ENCODE data around the gene VAT1L.

Gene VAT1L

DNA sequence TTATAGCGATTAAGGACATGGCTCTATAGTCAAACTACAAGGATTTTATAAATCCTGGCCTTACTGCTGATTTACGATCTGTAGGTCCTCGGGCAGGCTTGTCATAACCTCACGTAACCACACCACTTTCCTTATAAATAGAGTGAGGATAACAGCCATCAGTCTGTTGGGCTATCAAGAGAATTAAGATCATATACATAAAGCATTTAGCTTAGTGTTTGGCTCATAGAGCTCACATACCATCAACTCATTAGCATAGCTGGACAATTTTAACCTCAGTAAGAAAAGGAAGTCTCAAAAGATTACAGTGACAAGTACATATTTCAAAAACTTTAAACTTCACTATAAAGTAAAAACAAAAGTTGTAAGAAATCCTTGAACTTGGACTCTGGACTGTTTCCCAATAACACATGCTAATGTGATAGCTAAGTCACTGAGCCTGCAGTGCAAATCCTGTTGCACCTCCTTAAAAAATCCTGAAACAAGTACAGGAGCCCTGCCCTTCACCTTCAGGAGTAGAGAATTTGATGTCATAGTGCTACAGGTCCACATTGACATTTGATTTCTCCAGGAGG, 213.2 kb downstream of the VAT1L start:
- no peak for DNase-seq

DNA sequence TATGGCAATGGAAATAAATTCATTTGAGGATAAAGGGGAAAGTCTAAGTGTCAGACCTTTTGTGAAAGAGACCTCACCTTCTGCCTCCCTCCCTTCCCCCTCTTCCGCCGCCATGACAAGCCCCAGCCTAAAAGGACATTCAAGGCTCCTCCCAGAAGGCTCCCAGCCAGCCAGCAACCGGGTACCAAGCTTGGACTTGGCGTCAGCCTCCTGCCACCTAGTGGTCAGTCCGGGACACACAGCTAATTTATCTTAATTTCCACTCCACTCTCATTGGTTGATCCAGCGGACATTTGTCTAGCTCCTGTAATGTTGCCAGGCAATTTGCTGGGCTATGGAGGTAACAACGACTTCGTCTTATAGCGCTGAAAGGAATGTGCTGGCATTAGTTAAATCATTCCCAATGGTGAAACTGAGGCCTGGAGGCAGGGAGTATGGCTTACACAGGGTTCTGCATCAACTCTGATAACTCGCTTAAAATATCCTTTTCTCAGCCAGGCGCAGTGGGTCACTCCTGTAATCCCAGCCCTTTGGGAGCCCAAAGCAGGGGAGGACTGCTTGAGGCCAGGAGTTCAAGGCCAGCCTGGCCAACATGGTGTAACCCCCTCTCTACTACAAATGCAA, 214.7 kb downstream of the VAT1L start:
- peak; percentile 46 for DNase-seq

DNA sequence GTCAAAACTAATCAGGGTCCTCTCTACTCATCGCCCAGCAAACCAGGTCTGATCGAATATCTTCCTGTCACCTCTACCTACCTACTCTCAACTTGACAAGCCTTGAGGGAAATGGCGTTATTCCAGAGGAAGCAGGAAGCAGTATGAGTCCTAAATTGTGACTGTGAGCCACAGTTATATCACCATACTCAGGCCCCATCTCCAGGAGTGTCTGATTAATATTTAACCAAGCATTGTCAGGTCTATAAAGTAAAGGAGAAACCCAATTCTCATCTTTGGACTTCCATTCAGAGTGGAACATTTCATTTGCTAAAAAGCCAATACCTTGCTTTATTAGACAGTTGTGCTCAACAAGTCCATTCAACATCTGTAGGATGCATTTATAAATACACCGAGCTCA, 216.2 kb downstream of the VAT1L start:
- no peak for DNase-seq

DNA sequence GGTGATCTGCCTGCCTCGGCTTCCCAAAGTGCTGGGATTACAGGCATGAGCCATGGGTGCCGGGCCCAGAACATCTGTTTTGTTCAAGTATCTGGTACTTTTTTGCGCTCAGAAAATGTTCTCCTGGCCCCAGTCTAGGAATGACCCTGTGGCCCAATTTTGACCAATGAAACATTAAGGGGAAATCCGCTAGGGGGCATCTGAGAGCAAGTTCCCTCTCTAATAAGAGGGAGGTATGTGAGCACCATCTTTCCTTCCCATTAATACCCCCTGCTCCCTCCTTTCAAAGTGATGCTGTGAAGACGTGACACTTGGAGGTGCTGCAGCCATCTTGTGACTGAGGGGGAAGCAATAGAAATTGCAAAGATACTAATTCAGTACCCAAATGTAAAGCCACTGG, 217.5 kb downstream of the VAT1L start:
- no peak for DNase-seq

DNA sequence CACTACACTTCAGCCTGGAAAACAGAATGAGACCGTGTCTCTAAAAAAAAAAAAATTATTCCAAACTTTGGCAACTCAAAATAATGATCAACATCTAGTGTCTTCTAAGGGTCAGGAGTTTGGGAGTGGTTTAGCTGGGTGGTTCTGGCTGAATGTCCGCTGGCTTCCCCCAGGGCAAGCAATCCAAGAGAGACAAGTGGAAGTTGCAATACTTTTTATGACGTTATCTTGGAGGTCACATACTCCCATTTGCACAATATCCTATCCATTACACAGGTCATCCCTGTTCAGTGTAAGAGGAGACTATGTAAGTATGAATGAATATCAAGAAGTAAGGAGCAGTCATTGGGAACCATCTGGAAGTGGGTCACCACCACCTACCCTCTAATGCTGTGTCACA, 218.8 kb downstream of the VAT1L start:
- DNase-seq = no peak

DNA sequence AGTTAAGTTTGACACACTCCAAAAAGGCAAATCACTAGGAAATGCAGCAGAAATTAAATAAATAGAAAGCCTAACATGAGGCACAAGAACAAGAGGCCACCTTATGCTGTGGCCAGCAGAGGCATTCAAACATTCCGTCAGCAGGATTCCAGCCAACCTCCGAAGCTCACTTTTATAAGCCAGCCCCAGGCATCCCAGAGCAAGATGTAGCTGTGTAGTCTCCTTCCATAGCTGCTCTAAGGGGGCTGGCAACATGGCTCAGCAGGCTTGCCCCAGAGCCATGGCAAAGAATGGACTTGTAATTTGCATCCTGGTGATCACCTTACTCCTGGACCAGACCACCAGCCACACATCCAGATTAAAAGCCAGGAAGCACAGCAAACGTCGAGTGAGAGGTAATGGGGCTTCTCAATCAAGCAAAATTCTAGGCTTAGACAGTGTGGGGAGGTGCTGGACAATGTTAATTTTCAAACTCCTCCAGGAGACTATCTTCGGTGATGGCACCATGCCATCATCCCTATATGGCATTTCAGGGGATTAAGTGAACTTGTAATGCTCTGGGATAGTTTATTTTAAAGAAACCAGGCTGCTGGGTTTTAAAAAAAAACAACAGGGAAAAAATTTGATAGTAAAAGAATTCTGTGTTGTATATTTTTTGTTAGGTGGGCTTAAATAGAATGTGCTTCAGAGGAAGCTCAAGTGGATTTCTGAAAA, 234.1 kb downstream of the VAT1L start, which contains the start of gene CLEC3A:
TSS of gene CLEC3A (plus strand) at position 202 of the 714 bp plus-strand sequence. CDS start at position 281, 79 bp downstream.
- no peak for DNase-seq

DNA sequence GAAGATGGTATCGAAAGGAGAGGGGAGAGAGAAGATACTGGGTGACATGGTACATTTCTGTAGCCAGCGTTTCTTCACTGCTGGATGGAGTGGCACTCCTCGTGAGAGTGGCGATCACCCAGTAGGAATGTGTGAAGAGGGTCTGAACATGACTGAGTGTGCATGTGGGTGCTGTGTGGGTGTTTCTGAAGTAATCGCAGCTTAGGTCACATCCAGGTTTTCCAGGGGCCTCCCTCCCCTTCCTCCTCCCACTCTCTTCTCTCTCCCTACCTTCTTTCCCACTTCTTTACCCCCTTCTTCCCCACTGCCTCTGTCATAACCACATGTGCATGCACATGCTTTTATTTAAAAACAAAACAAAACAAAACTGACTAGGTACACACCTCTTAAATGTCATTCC, 235.8 kb downstream of the VAT1L start:
- no peak for DNase-seq

DNA sequence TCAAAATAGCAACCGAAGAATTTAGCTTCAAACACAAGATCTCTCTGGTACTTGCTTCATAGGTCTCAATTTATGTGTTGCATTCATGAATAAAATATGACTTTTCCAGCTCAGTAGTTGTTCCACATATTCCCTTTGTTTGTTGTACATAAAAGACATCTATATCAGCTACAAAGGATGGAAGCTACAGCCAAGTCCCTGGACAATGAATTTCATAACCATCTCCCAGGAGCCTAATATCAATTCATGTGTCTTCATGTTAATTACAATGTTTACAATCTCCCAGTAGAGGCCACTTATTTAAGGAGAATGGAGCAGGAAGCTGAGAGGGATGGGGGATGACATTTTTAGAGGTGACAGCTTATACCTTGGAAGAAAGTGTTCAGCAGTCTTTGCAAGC, 237.3 kb downstream of the VAT1L start:
- no peak for DNase-seq

DNA sequence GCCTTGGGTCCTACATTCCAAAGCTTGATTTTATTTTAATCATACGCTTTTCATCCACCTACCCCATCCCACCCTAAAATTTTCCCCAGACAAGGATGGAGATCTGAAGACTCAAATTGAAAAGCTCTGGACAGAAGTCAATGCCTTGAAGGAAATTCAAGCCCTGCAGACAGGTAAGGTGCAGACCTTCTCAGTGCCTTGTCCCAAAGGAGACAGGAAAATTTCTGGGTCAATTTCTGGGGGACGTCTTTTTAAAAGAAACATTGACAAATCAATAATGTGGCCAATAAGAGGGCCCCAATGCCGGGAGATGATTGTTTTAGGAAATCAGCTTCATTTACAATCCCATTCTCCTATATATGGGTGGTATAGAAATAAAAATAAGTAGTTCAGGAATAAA, 239.7 kb downstream of the VAT1L start:
- DNase-seq = no peak

Measured in activated T-cell treated with anti-CD3 and anti-CD28 coated beads, Interleukin-2, amount 50 U/mL, for 1 hour (primary cell).